Erythroblast (primary cell): ENCODE data around the gene ACRBP.

Experiments used
- GATA1 ChIP-seq: IDR thresholded peaks from 2 replicates; pipeline ENCODE4 v1.6.1; 2011; ENCODE audit warnings: low read depth, mild to moderate bottlenecking, control low read depth, low read length, moderate library complexity
- POLR2A ChIP-seq: IDR thresholded peaks from 2 replicates; pipeline ENCODE4 v1.6.1; 2011; ENCODE audit warnings: mild to moderate bottlenecking, low read length

DNA sequence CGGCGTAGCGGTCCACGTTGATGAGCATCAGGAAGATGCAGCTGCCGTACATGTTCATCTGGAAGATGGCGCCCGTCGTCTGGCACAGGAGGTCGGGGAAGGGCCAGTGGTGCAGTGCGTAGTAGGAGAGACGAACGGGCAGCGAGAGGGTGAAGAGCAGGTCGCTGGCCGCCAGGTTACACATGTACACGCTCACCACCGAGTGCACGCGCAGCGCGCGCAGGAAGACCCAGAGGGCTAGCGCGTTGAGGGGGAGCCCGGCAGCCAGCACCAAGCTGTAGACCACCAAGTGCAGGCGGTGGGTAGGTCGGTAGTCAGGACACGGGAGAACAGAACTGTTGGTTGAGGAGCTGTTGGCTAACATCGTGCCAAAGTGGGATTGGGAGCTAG is 26.4 kb downstream of the ACRBP start:
- no peak for TF ChIP-seq POLR2A
- no peak for TF ChIP-seq GATA1
